ENCODE data around the gene PSMB5. TPM values are rescaled to one million over a fixed set of nuclear protein-coding genes. Genes with fewer than 3 reads are reported as not detected.
A peak's percentile ranks its signal among the peaks of the same experiment; 100 is the strongest.

The PSMB5 gene
- total and polyA plus RNA-seq, 4 experiments from 2014 or later, result 31.4 to 56.6 (median 43.3) TPM

- POLR2A ChIA-PET (ENCODE audit: partially characterized antibody), result no interaction called here
Observed at GRCh38 chr14:23043145-23043544, 8.4 kb upstream of the PSMB5 start.

GRCh38 chr14:23042162-23042965 lies 7.7 kb upstream of the PSMB5 start, which contains the start of gene PSMB11:
PSMB11 (plus strand) TSS chr14:23042212; CDS start chr14:23042226, 14 bp downstream.
- intact Hi-C loops (cut with micrococcal nuclease), result no loop called here
- H3K4me1 Mint-ChIP-seq, result peaks cover 0 to 1% (median 0%) of the 10 kb centered on the region in 4 donors
- H3K27me3 ChIP-seq (ENCODE audit: insufficient read depth, low read length), result no peaks in the 10 kb centered on the region
- no peaks in the 10 kb centered on the region for H3K36me3 ChIP-seq (ENCODE audit: insufficient read depth, low read length)
- DNase-seq, result no peak
- no peak within 1 kb of the TSS for H3K4me3 Mint-ChIP-seq
- H3K4me1 ChIP-seq (ENCODE audit: insufficient read depth, low read length), result no peaks in the 10 kb centered on the region
- ChIA-PET CTCF (ENCODE audit: partially characterized antibody) (interaction anchor here (0.8 to 2.7 kb wide), 6 partner anchors 16 to 70 kb away, joined by 3 to 13 read pairs (median 4); no protein-coding TSS in a partner anchor), POLR2A (ENCODE audit: partially characterized antibody) (no interaction called here)
- no peak within 1 kb of the TSS for H3K4me3 ChIP-seq (ENCODE audit: low read length in 2 of 2)
- no peaks in the 10 kb centered on the region for H3K9me3 ChIP-seq (ENCODE audit: control insufficient read depth in 1 of 2, low read length in 2 of 2)
- no peak within 1 kb of the TSS for H3K27ac Mint-ChIP-seq
- no peak within 1 kb of the TSS for H3K27ac ChIP-seq (ENCODE audit: low read depth, low read length)
- H3K36me3 Mint-ChIP-seq, result no peaks in the 10 kb centered on the region
- no peaks in the 10 kb centered on the region for H3K27me3 Mint-ChIP-seq
- H3K9me3 Mint-ChIP-seq, result no peaks in the 10 kb centered on the region

More at GRCh38 chr14:23043145-23043544, 8.4 kb upstream of the PSMB5 start:
- Mint-ChIP-seq H3K27ac (no peak overlapping the region), H3K36me3 (no peaks in the 10 kb centered on the region), H3K9me3 (no peaks in the 10 kb centered on the region), H3K4me1 (peaks cover 0 to 1% (median 0%) of the 10 kb centered on the region in 4 donors), H3K27me3 (no peaks in the 10 kb centered on the region), H3K4me3 (no peak overlapping the region)
- no peak for DNase-seq
- CTCF ChIA-PET (ENCODE audit: partially characterized antibody), result interaction anchor here (0.8 to 2.7 kb wide), 5 partner anchors 26 to 74 kb away, joined by 3 to 13 read pairs (median 4); no protein-coding TSS in a partner anchor
- no peak overlapping the region for H3K27ac ChIP-seq (ENCODE audit: low read depth, low read length)
- intact Hi-C loops (cut with micrococcal nuclease), result no loop called here
- no peaks in the 10 kb centered on the region for H3K27me3 ChIP-seq (ENCODE audit: insufficient read depth, low read length)
- no peaks in the 10 kb centered on the region for H3K9me3 ChIP-seq (ENCODE audit: control insufficient read depth in 1 of 2, low read length in 2 of 2)
- no peaks in the 10 kb centered on the region for H3K36me3 ChIP-seq (ENCODE audit: insufficient read depth, low read length)
- no peak overlapping the region for H3K4me3 ChIP-seq (ENCODE audit: low read length in 2 of 2)
- H3K4me1 ChIP-seq (ENCODE audit: insufficient read depth, low read length), result no peaks in the 10 kb centered on the region

GRCh38 chr14:23041729-23042128 lies 7.0 kb upstream of the PSMB5 start:
- Histone ChIP-seq H3K4me1 (ENCODE audit: insufficient read depth, low read length) (no peaks in the 10 kb centered on the region), H3K4me3 (ENCODE audit: low read length in 2 of 2) (no peak overlapping the region), H3K27ac (ENCODE audit: low read depth, low read length) (no peak overlapping the region), H3K36me3 (ENCODE audit: insufficient read depth, low read length) (no peaks in the 10 kb centered on the region), H3K27me3 (ENCODE audit: insufficient read depth, low read length) (no peaks in the 10 kb centered on the region), H3K9me3 (ENCODE audit: control insufficient read depth in 1 of 2, low read length in 2 of 2) (no peaks in the 10 kb centered on the region)
- no peak overlapping the region for H3K27ac Mint-ChIP-seq
- no peak overlapping the region for H3K4me3 Mint-ChIP-seq
- H3K27me3 Mint-ChIP-seq, result no peaks in the 10 kb centered on the region
- H3K36me3 Mint-ChIP-seq, result no peaks in the 10 kb centered on the region
- DNase-seq, result no peak
- no peaks in the 10 kb centered on the region for H3K9me3 Mint-ChIP-seq
- peaks cover 0 to 1% (median 0%) of the 10 kb centered on the region in 4 donors for H3K4me1 Mint-ChIP-seq
- intact Hi-C loops (cut with micrococcal nuclease), result no loop called here
- ChIA-PET CTCF (ENCODE audit: partially characterized antibody) (interaction anchor here (1.3 to 2.7 kb wide), 4 partner anchors 16 to 55 kb away, joined by 3 to 13 read pairs (median 6); no protein-coding TSS in a partner anchor), POLR2A (ENCODE audit: partially characterized antibody) (no interaction called here)

GRCh38 chr14:23040100-23040499 lies 5.4 kb upstream of the PSMB5 start:
- no peak for DNase-seq
- Mint-ChIP-seq H3K36me3 (no peaks in the 10 kb centered on the region), H3K27ac (no peak overlapping the region), H3K4me1 (peaks cover 6 to 10% (median 8%) of the 10 kb centered on the region in 4 donors), H3K9me3 (no peaks in the 10 kb centered on the region), H3K27me3 (no peaks in the 10 kb centered on the region), H3K4me3 (no peak overlapping the region)
- Histone ChIP-seq H3K36me3 (ENCODE audit: insufficient read depth, low read length) (no peaks in the 10 kb centered on the region), H3K4me3 (ENCODE audit: low read length in 2 of 2) (no peak overlapping the region), H3K4me1 (ENCODE audit: insufficient read depth, low read length) (peaks cover 8% of the 10 kb centered on the region), H3K27ac (ENCODE audit: low read depth, low read length) (no peak overlapping the region), H3K27me3 (ENCODE audit: insufficient read depth, low read length) (no peaks in the 10 kb centered on the region), H3K9me3 (ENCODE audit: control insufficient read depth in 1 of 2, low read length in 2 of 2) (no peaks in the 10 kb centered on the region)
- CTCF ChIA-PET (ENCODE audit: partially characterized antibody), result interaction anchor here (0.7 to 1.6 kb wide), 4 partner anchors 18 to 53 kb away, joined by 3 to 6 read pairs (median 4); partner anchors contain the start of gene CDH24
- POLR2A ChIA-PET (ENCODE audit: partially characterized antibody), result interaction anchor here (1.6 kb wide), 1 partner anchor 33 kb away, joined by 6 read pairs; no protein-coding TSS in a partner anchor
- intact Hi-C loops (cut with micrococcal nuclease), result no loop called here

GRCh38 chr14:23035303-23036144 lies 824 bp upstream of the PSMB5 start:
- peak overlapping the region; percentile 87 to 98 (median 93) for H3K4me3 Mint-ChIP-seq
- H3K36me3 ChIP-seq (ENCODE audit: insufficient read depth, low read length), result peaks cover 17% of the 10 kb centered on the region
- no peak for DNase-seq
- ChIA-PET CTCF (ENCODE audit: partially characterized antibody) (interaction anchor here (2.4 kb wide), 1 partner anchor 63 kb away, joined by 7 read pairs; no protein-coding TSS in a partner anchor), POLR2A (ENCODE audit: partially characterized antibody) (interaction anchor here (1.0 to 3.1 kb wide), 8 partner anchors 12 to 267 kb away, joined by 3 to 41 read pairs (median 5); partner anchors contain the start of genes ACIN1, C14orf119 and RBM23)
- peaks cover 0 to 2% (median 0%) of the 10 kb centered on the region in 8 donors for H3K9me3 Mint-ChIP-seq
- intact Hi-C loops (cut with micrococcal nuclease), result loop anchor here (1.0 kb wide), 5 partner anchors 23 to 269 kb away; partner anchors contain the start of genes ACIN1, C14orf119 and OXA1L
- peak overlapping the region; percentile 89 for H3K27ac ChIP-seq (ENCODE audit: low read depth, low read length)
- no peaks in the 10 kb centered on the region for H3K27me3 ChIP-seq (ENCODE audit: insufficient read depth, low read length)
- H3K27ac Mint-ChIP-seq, result peak overlapping the region; percentile 89 to 99 (median 98)
- no peaks in the 10 kb centered on the region for H3K27me3 Mint-ChIP-seq
- peak overlapping the region in 1 of 2 donors; percentile 90 for H3K4me3 ChIP-seq (ENCODE audit: low read length in 2 of 2)
- H3K9me3 ChIP-seq (ENCODE audit: control insufficient read depth in 1 of 2, low read length in 2 of 2), result no peaks in the 10 kb centered on the region
- H3K4me1 ChIP-seq (ENCODE audit: insufficient read depth, low read length), result peaks cover 19% of the 10 kb centered on the region
- H3K4me1 Mint-ChIP-seq, result peaks cover 17 to 43% (median 31%) of the 10 kb centered on the region in 4 donors
- peaks cover 17 to 24% of the 10 kb centered on the region in 2 donors for H3K36me3 Mint-ChIP-seq

- DNase-seq, result peak in 1 of 5 donors; percentile 24
- ChIA-PET POLR2A (ENCODE audit: partially characterized antibody) (interaction anchor here (0.8 to 3.1 kb wide), 13 partner anchors 10 to 268 kb away, joined by 3 to 41 read pairs (median 4); partner anchors contain the start of genes ACIN1, C14orf119, CDH24 and RBM23), CTCF (ENCODE audit: partially characterized antibody) (interaction anchor here (0.7 to 2.4 kb wide), 8 partner anchors 27 to 261 kb away, joined by 3 to 17 read pairs (median 6); no protein-coding TSS in a partner anchor)
- peaks cover 0 to 2% (median 0%) of the 10 kb centered on the region in 8 donors for H3K9me3 Mint-ChIP-seq
- peaks cover 17% of the 10 kb centered on the region for H3K36me3 ChIP-seq (ENCODE audit: insufficient read depth, low read length)
- peak overlapping the region; percentile 87 to 98 (median 93) for H3K4me3 Mint-ChIP-seq
- H3K27ac Mint-ChIP-seq, result peak overlapping the region; percentile 89 to 99 (median 98)
- H3K4me3 ChIP-seq (ENCODE audit: low read length in 2 of 2), result peak overlapping the region; percentile 66 to 90
- H3K9me3 ChIP-seq (ENCODE audit: control insufficient read depth in 1 of 2, low read length in 2 of 2), result no peaks in the 10 kb centered on the region
- H3K4me1 Mint-ChIP-seq, result peaks cover 22 to 49% (median 37%) of the 10 kb centered on the region in 4 donors
- H3K27me3 ChIP-seq (ENCODE audit: insufficient read depth, low read length), result no peaks in the 10 kb centered on the region
- peaks cover 20 to 27% of the 10 kb centered on the region in 2 donors for H3K36me3 Mint-ChIP-seq
- H3K4me1 ChIP-seq (ENCODE audit: insufficient read depth, low read length), result peaks cover 24% of the 10 kb centered on the region
- H3K27ac ChIP-seq (ENCODE audit: low read depth, low read length), result peak overlapping the region; percentile 89
- no peaks in the 10 kb centered on the region for H3K27me3 Mint-ChIP-seq
- intact Hi-C loops (cut with micrococcal nuclease), result no loop called here
Observed at GRCh38 chr14:23033801-23034497, 751 bp downstream of the PSMB5 start.

All from CD4-positive, alpha-beta memory T cell (primary cell).